Measurements from ENCODE around the gene MBNL1.

The MBNL1 gene

GRCh38 chr3:152470893-152471292, 202.2 kb downstream of the MBNL1 start:
- no peak for TF ChIP-seq CTCF (IDR thresholded peaks at IDR 0.05; ENCODE audit: low read depth, low read length, poor library complexity, severe bottlenecking)
- no peak for TF ChIP-seq EZH2phosphoT487 (IDR thresholded peaks at IDR 0.05; ENCODE audit: borderline replicate concordance, low read length)

DNA sequence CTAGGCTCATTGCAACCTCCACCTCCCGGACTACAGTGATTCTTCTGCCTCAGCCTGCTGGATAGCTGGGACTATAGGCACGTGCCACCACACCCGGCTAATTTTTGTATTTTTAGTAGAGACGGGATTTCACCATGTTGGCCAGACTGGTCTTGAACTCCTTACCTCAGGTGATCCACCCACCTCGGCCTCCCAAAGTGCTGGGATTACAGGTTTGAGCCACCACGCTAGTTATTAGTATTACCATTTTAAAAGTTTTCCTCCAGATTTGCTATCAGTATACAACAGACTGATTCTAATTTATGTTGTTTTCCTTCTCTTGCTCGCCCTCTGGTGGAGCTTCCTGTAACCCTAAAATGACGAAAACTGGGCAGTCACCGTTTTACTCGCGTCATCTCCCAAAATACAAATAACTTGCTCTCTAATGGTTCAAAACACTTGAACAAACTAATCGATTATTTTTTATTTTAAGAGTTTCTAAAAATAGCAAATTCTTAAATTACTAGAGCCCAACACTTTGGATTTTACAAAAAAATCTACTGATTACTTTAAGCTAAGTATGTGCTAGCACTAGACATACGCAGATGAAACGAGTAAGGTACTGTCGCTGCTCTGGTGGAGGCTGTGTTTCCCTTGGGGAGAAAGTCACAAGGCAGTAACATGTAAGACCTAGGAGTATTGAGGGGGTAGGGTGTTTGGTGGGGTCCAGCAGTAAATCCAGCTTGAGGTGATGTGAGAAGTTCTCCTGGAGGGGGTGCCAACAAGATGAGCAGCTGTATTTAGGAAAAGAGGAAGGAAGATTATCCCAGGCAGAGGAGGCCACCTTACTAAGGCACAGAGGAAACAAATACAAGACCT, 203.3 kb downstream of the MBNL1 start:
- no peaks in the 10 kb centered on the region; the same call in 1 of the 2 replicates for H3K36me3 ChIP-seq (ENCODE audit: control insufficient read depth, low read length)
- H3K4me3 ChIP-seq (ENCODE audit: low read length): peak overlapping the region; percentile 54

More at GRCh38 chr3:152470893-152471292, 202.2 kb downstream of the MBNL1 start:
- Histone ChIP-seq H3F3A (ENCODE audit: control insufficient read depth, insufficient read depth) (peaks cover 40% of the 10 kb centered on the region), H3K4me1 (ENCODE audit: control insufficient read depth, low read length) (peaks cover 15% of the 10 kb centered on the region), H3K36me3 (ENCODE audit: control insufficient read depth, low read length) (peaks cover 3% of the 10 kb centered on the region; the same call in 1 of the 2 replicates), H3K4me3 (ENCODE audit: low read length) (no peak overlapping the region), H3K4me2 (ENCODE audit: low read length) (no peak overlapping the region), H3K79me2 (ENCODE audit: control insufficient read depth, low read length) (no peaks in the 10 kb centered on the region), H4K20me1 (ENCODE audit: control insufficient read depth, insufficient read depth, low read depth, low read length) (no peaks in the 10 kb centered on the region), H3K9me3 (ENCODE audit: control insufficient read depth, insufficient read depth, low read length) (no peaks in the 10 kb centered on the region), H3K27me3 (ENCODE audit: control insufficient read depth, low read length) (no peaks in the 10 kb centered on the region), H3K27ac (ENCODE audit: low read depth, low read length) (no peak overlapping the region), H3K9me2 (replicated peaks; ENCODE audit: control insufficient read depth, low read length) (no peaks in the 10 kb centered on the region)

GRCh38 chr3:152472672-152472954, 203.9 kb downstream of the MBNL1 start:
- Histone ChIP-seq H3K27ac (ENCODE audit: low read depth, low read length) (no peak overlapping the region), H3K4me1 (ENCODE audit: control insufficient read depth, low read length) (peaks cover 15% of the 10 kb centered on the region), H3K27me3 (ENCODE audit: control insufficient read depth, low read length) (no peaks in the 10 kb centered on the region), H3K4me2 (ENCODE audit: low read length) (peak overlapping the region; percentile 62; the same call in 1 of the 2 replicates), H3K9me3 (ENCODE audit: control insufficient read depth, insufficient read depth, low read length) (no peaks in the 10 kb centered on the region), H3F3A (ENCODE audit: control insufficient read depth, insufficient read depth) (peaks cover 31% of the 10 kb centered on the region), H3K79me2 (ENCODE audit: control insufficient read depth, low read length) (no peaks in the 10 kb centered on the region), H4K20me1 (ENCODE audit: control insufficient read depth, insufficient read depth, low read depth, low read length) (no peaks in the 10 kb centered on the region), H3K9me2 (replicated peaks; ENCODE audit: control insufficient read depth, low read length) (no peaks in the 10 kb centered on the region), H3K36me3 (ENCODE audit: control insufficient read depth, low read length) (no peaks in the 10 kb centered on the region), H3K4me3 (ENCODE audit: low read length) (no peak overlapping the region; the same call in 1 of the 2 replicates)
- no peak for TF ChIP-seq EZH2phosphoT487 (IDR thresholded peaks at IDR 0.05; ENCODE audit: borderline replicate concordance, low read length)
- TF ChIP-seq CTCF (IDR thresholded peaks at IDR 0.05; ENCODE audit: low read depth, low read length, poor library complexity, severe bottlenecking): no peak

More for the DNA sequence above, 203.3 kb downstream of the MBNL1 start:
- peaks cover 15% of the 10 kb centered on the region for H3K4me1 ChIP-seq (ENCODE audit: control insufficient read depth, low read length)
- H3K9me2 ChIP-seq (replicated peaks; ENCODE audit: control insufficient read depth, low read length): no peaks in the 10 kb centered on the region
- H3K4me2 ChIP-seq (ENCODE audit: low read length): peak overlapping the region; percentile 62
- H3K79me2 ChIP-seq (ENCODE audit: control insufficient read depth, low read length): no peaks in the 10 kb centered on the region
- peaks cover 31% of the 10 kb centered on the region for H3F3A ChIP-seq (ENCODE audit: control insufficient read depth, insufficient read depth)
- H3K27me3 ChIP-seq (ENCODE audit: control insufficient read depth, low read length): no peaks in the 10 kb centered on the region
- H4K20me1 ChIP-seq (ENCODE audit: control insufficient read depth, insufficient read depth, low read depth, low read length): no peaks in the 10 kb centered on the region
- H3K9me3 ChIP-seq (ENCODE audit: control insufficient read depth, insufficient read depth, low read length): no peaks in the 10 kb centered on the region
- H3K27ac ChIP-seq (ENCODE audit: low read depth, low read length): no peak overlapping the region
- TF ChIP-seq EZH2phosphoT487 (IDR thresholded peaks at IDR 0.05; ENCODE audit: borderline replicate concordance, low read length) (no peak), CTCF (IDR thresholded peaks at IDR 0.05; ENCODE audit: low read depth, low read length, poor library complexity, severe bottlenecking) (peak; percentile 59)
